Spinal cord (tissue), 10 donors: Measurements from ENCODE around the gene CABP7. TPM values are rescaled to one million over a fixed set of nuclear protein-coding genes. Genes with fewer than 3 reads are reported as not detected.

Source experiments
- DNase-seq, 6 donors: peaks; one replicate each; pipeline versions ENCODE4 v3.0.0 to v3.0.0-alpha.2; 2013 to 2015; ENCODE audit warnings: low spot score in 6 of 6, low read depth in 4 of 6
- H3K27ac ChIP-seq: one replicate; pipeline ENCODE4 v1.5.1; 2013; ENCODE audit warnings: low read depth, low read length, control low read depth
- H3K27me3 ChIP-seq: one replicate; pipeline ENCODE4 v1.6.1; 2013; ENCODE audit warnings: low read length; ENCODE audit not compliant: control insufficient read depth, insufficient read depth
- H3K36me3 ChIP-seq: one replicate; pipeline ENCODE4 v1.6.1; 2013; ENCODE audit warnings: low read length; ENCODE audit not compliant: control insufficient read depth, insufficient read depth
- H3K4me1 ChIP-seq: one replicate; pipeline ENCODE4 v1.6.1; 2013; ENCODE audit warnings: low read length; ENCODE audit not compliant: control insufficient read depth, insufficient read depth
- H3K4me3 ChIP-seq: one replicate; pipeline ENCODE4 v1.5.1; 2013; ENCODE audit warnings: low read depth, low read length, control low read depth
- H3K9me3 ChIP-seq: one replicate; pipeline ENCODE4 v1.6.1; 2013; ENCODE audit warnings: low read length; ENCODE audit not compliant: control insufficient read depth, insufficient read depth
- WGBS: methylation state at CpG from one replicate; pipeline ENCODE4 v1.1.5; 2013; ENCODE audit warnings: missing lambda C conversion rate; ENCODE audit not compliant: insufficient coverage; 5-methylcytosine and 5-hydroxymethylcytosine counted together
- polyA plus RNA-seq, 2 donors: library from polyadenylated mRNA; unstranded; fragments of 120-200 nt; gene quantifications; one replicate each; pipeline ENCODE4 v1.2.1, GENCODE V29; 2013; ENCODE audit not compliant: insufficient read length in 2 of 2
- total RNA-seq, 2 donors: library from RNA; depleted of rRNA in 1 of 2; stranded (reverse); fragments of 120-200 nt in 1 of 2; fragments of >200 nt in 1 of 2; gene quantifications; one replicate each; pipeline versions ENCODE4 v1.2.3 to v1.2.4, GENCODE V29; 2013 to 2014
- donor health status: healthy.

Gene CABP7
- total and polyA plus RNA-seq, 4 donors: 8.2 to 34.9 (median 25.0) TPM

GRCh38 chr22:29739346-29739875 is 19.6 kb downstream of the CABP7 start:
- no peak overlapping the region for H3K4me3 ChIP-seq
- no peaks in the 10 kb centered on the region for H3K27me3 ChIP-seq
- H3K4me1 ChIP-seq: peaks cover 21% of the 10 kb centered on the region
- no peak for DNase-seq
- H3K9me3 ChIP-seq: no peaks in the 10 kb centered on the region
- WGBS: 86% methylated on average over 17 of the region's 17 CpGs
- H3K36me3 ChIP-seq: peaks cover 84% of the 10 kb centered on the region
- no peak overlapping the region for H3K27ac ChIP-seq

GRCh38 chr22:29740216-29740615 is 20.4 kb downstream of the CABP7 start:
- DNase-seq: no peak
- no peaks in the 10 kb centered on the region for H3K9me3 ChIP-seq
- peaks cover 15% of the 10 kb centered on the region for H3K4me1 ChIP-seq
- no peaks in the 10 kb centered on the region for H3K27me3 ChIP-seq
- H3K27ac ChIP-seq: no peak overlapping the region
- H3K36me3 ChIP-seq: peaks cover 82% of the 10 kb centered on the region
- no peak overlapping the region for H3K4me3 ChIP-seq
- 100% methylated on average over 2 of the region's 5 CpGs for whole genome bisulfite sequencing

GRCh38 chr22:29741926-29742325 is 22.1 kb downstream of the CABP7 start:
- DNase-seq: no peak
- H3K36me3 ChIP-seq: peaks cover 90% of the 10 kb centered on the region

GRCh38 chr22:29742326-29742725 is 22.5 kb downstream of the CABP7 start:
- H3K9me3 ChIP-seq: no peaks in the 10 kb centered on the region
- peaks cover 90% of the 10 kb centered on the region for H3K36me3 ChIP-seq
- no peak overlapping the region for H3K27ac ChIP-seq
- H3K4me3 ChIP-seq: no peak overlapping the region
- H3K27me3 ChIP-seq: no peaks in the 10 kb centered on the region
- WGBS: 96% methylated on average over 8 of the region's 13 CpGs
- H3K4me1 ChIP-seq: peaks cover 13% of the 10 kb centered on the region
- DNase-seq: no peak

More at GRCh38 chr22:29741926-29742325, 22.1 kb downstream of the CABP7 start:
- peaks cover 15% of the 10 kb centered on the region for H3K4me1 ChIP-seq
- H3K27me3 ChIP-seq: no peaks in the 10 kb centered on the region
- H3K27ac ChIP-seq: no peak overlapping the region
- H3K9me3 ChIP-seq: no peaks in the 10 kb centered on the region
- H3K4me3 ChIP-seq: no peak overlapping the region
- 83% methylated on average over 1 of the region's 2 CpGs for WGBS

GRCh38 chr22:29744902-29745301 is 25.1 kb downstream of the CABP7 start:
- Histone ChIP-seq H3K9me3 (no peaks in the 10 kb centered on the region), H3K27ac (no peak overlapping the region), H3K4me1 (no peaks in the 10 kb centered on the region), H3K27me3 (no peaks in the 10 kb centered on the region), H3K4me3 (no peak overlapping the region), H3K36me3 (peaks cover 84% of the 10 kb centered on the region)
- peak in 2 of 6 donors; percentile 19 to 67 for DNase-seq
- WGBS: 72% methylated on average over 5 of the region's 8 CpGs

GRCh38 chr22:29747832-29748231 is 28.0 kb downstream of the CABP7 start:
- DNase-seq: no peak
- H3K27me3 ChIP-seq: no peaks in the 10 kb centered on the region
- H3K4me3 ChIP-seq: no peak overlapping the region
- 89% methylated on average over 7 of the region's 7 CpGs for WGBS
- no peak overlapping the region for H3K27ac ChIP-seq
- peaks cover 73% of the 10 kb centered on the region for H3K36me3 ChIP-seq
- H3K9me3 ChIP-seq: no peaks in the 10 kb centered on the region
- H3K4me1 ChIP-seq: peaks cover 3% of the 10 kb centered on the region

GRCh38 chr22:29748248-29748893 is 28.6 kb downstream of the CABP7 start:
- peaks cover 72% of the 10 kb centered on the region for H3K36me3 ChIP-seq
- H3K9me3 ChIP-seq: no peaks in the 10 kb centered on the region
- no peak overlapping the region for H3K27ac ChIP-seq

GRCh38 chr22:29750029-29750428 is 30.2 kb downstream of the CABP7 start:
- WGBS: 87% methylated on average over 3 of the region's 3 CpGs
- peaks cover 71% of the 10 kb centered on the region for H3K36me3 ChIP-seq

More at GRCh38 chr22:29748248-29748893, 28.6 kb downstream of the CABP7 start:
- WGBS: 98% methylated on average over 9 of the region's 9 CpGs
- no peak for DNase-seq
- Histone ChIP-seq H3K27me3 (no peaks in the 10 kb centered on the region), H3K4me1 (peaks cover 3% of the 10 kb centered on the region), H3K4me3 (no peak overlapping the region)

GRCh38 chr22:29750559-29751538 is 31.0 kb downstream of the CABP7 start:
- Histone ChIP-seq H3K4me1 (peaks cover 3% of the 10 kb centered on the region), H3K36me3 (peaks cover 63% of the 10 kb centered on the region), H3K27ac (no peak overlapping the region), H3K27me3 (no peaks in the 10 kb centered on the region), H3K4me3 (no peak overlapping the region), H3K9me3 (no peaks in the 10 kb centered on the region)
- DNase-seq: peak in 1 of 6 donors; percentile 30
- WGBS: 92% methylated on average over 2 of the region's 11 CpGs

More at GRCh38 chr22:29750029-29750428, 30.2 kb downstream of the CABP7 start:
- Histone ChIP-seq H3K27me3 (no peaks in the 10 kb centered on the region), H3K9me3 (no peaks in the 10 kb centered on the region), H3K4me1 (peaks cover 3% of the 10 kb centered on the region), H3K4me3 (no peak overlapping the region), H3K27ac (no peak overlapping the region)
- no peak for DNase-seq
